Measurements from ENCODE around the gene IFNA1. TPM values are rescaled to one million over a fixed set of nuclear protein-coding genes. Genes with fewer than 3 reads are reported as not detected.

The IFNA1 gene
- total RNA-seq = not detected

DNA sequence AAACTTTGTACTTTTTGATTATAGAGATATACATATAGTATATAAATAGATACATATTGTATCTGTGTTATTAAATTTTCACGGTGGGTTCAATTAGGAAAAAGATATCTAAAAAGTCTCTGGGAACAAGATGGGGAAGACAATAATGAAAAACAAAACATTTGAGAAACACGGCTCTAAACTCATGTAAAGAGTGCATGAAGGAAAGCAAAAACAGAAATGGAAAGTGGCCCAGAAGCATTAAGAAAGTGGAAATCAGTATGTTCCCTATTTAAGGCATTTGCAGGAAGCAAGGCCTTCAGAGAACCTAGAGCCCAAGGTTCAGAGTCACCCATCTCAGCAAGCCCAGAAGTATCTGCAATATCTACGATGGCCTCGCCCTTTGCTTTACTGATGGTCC, at the start of gene IFNA1:
Gene IFNA1, plus strand, starts transcription at position 301 of the 400 bp plus-strand sequence. Its CDS starts 69 bp downstream, at position 370.
- Mint-ChIP-seq H3K4me1 (peaks cover 14% of the 10 kb centered on the region), H3K27me3 (peaks cover 10% of the 10 kb centered on the region), H3K27ac (no peak within 1 kb of the TSS), H3K36me3 (ENCODE audit: low read depth) (no peaks in the 10 kb centered on the region), H3K9me3 (no peaks in the 10 kb centered on the region), H3K4me3 (no peak within 1 kb of the TSS)
- ChIA-PET CTCF (no interaction called here), POLR2A (no interaction called here)
- DNase-seq = no peak

DNA sequence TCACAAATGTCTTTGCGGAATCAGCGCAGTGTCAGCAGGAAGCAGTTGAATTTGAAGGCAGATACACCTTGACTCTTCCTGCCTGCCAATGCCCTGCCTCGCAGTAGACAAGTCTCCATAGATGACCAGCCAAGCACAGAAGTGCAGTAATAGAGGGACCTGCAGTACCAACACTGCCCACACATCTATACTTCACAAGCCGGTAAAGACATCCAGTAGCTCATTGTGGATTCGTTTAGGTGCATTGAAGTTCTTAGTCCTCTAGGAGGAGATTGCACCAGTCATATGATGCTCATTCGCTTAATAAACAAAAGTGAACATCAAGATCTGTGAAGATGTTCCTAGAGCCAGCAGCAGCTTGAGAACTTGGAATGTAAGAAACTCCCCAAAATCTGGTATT, 48.0 kb upstream of the IFNA1 start:
- H3K27me3 Mint-ChIP-seq = peaks cover 54% of the 10 kb centered on the region
- H3K4me1 Mint-ChIP-seq = peaks cover 5% of the 10 kb centered on the region
- H3K27ac Mint-ChIP-seq = no peak overlapping the region
- DNase-seq = no peak
- H3K4me3 Mint-ChIP-seq = no peak overlapping the region
- POLR2A ChIA-PET = no interaction called here
- no peaks in the 10 kb centered on the region for H3K9me3 Mint-ChIP-seq
- CTCF ChIA-PET = interaction anchor here (0.9 to 1.0 kb wide), 2 partner anchors 10 to 78 kb away, joined by 3 read pairs; no protein-coding TSS in a partner anchor
- no peaks in the 10 kb centered on the region for H3K36me3 Mint-ChIP-seq (ENCODE audit: low read depth)

DNA sequence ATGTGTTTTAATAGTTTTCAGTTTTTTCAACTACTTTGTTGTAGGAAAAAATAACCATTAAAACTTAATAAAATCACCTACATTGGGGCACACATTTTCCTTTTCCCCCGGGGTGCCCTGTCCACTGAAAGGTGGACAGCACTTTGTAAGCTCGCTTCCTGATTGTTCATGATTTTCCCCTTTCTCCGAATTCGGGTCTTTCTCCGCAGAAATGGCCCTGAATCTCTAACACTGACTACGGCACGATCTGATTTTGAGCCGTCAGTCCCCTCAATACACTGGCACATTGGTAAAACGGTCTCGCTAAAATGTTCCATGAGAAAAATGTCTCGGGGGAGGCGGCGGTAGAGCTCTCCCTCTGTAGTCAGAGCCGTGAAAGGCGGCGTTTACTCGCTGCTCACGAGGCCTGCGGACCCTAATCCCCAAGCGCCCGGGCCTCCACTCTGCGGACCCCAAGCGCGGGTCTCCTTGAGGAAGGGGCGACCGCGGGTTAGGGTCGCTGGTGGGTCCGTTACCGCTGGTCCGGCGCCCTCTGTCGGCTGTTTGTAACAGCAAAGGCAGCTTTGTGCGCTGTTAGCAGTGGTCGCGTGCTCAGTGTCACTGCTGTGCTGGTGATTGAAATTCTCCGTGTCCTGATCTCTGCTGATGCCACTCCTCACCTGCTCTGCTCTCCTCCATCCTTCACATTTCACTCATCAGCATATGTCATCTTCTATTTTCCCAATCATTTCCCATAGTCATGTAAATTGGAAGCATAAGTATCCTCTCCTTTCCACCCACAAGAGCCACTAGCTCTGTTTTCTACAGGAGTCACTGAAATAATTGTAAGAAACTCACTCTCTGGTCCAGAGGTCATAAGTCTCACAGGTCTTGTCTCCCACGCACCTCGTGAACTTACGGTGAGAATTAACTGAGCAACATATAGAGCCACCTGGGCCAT, 44.2 kb upstream of the IFNA1 start:
- H3K27ac Mint-ChIP-seq = no peak overlapping the region
- H3K4me1 Mint-ChIP-seq = peaks cover 5% of the 10 kb centered on the region
- H3K4me3 Mint-ChIP-seq = peak overlapping the region; percentile 45
- peaks cover 57% of the 10 kb centered on the region for H3K27me3 Mint-ChIP-seq
- DNase-seq = peak; percentile 56
- no peaks in the 10 kb centered on the region for H3K36me3 Mint-ChIP-seq (ENCODE audit: low read depth)
- POLR2A ChIA-PET = interaction anchor here (1.1 to 1.2 kb wide), 4 partner anchors 17 to 70 kb away, joined by 3 to 4 read pairs (median 4); partner anchors contain the start of gene KLHL9
- no peaks in the 10 kb centered on the region for H3K9me3 Mint-ChIP-seq
- CTCF ChIA-PET = interaction anchor here (0.7 to 3.9 kb wide), 38 partner anchors 8 to 243 kb away, joined by 3 to 45 read pairs (median 4); partner anchors contain the start of gene IFNA8

DNA sequence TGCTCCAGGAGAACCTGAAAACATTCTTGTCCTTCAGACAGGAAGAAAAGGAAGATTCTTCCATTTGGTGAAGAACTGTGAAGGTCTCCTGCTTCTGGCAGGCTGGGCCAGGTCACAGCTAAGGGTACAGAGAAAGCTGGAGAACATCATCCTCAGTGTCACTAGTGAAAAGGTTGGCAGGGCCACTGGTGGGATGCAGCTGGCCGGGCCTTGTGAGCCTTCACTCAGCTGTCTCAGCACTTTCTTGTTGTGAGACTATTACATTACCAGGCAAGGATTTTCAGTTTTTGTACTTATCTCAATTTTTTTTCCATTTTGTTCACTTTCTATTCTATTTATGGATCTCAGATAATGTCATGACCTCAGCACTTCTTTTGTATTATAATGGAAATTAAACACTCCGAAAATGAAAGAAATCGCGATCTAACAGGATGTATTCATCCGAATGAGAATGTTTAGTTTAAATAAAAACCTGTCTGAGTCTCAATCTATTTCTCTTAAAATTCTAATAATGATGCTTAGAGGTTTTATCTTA, 41.2 kb upstream of the IFNA1 start:
- no peak overlapping the region for H3K4me3 Mint-ChIP-seq
- ChIA-PET CTCF (interaction anchor here (1.4 to 1.7 kb wide), 2 partner anchors 72 to 74 kb away, joined by 3 to 8 read pairs; no protein-coding TSS in a partner anchor), POLR2A (no interaction called here)
- no peak for DNase-seq
- H3K4me1 Mint-ChIP-seq = peaks cover 11% of the 10 kb centered on the region
- H3K27me3 Mint-ChIP-seq = peaks cover 62% of the 10 kb centered on the region
- H3K9me3 Mint-ChIP-seq = no peaks in the 10 kb centered on the region
- H3K27ac Mint-ChIP-seq = no peak overlapping the region
- no peaks in the 10 kb centered on the region for H3K36me3 Mint-ChIP-seq (ENCODE audit: low read depth)

DNA sequence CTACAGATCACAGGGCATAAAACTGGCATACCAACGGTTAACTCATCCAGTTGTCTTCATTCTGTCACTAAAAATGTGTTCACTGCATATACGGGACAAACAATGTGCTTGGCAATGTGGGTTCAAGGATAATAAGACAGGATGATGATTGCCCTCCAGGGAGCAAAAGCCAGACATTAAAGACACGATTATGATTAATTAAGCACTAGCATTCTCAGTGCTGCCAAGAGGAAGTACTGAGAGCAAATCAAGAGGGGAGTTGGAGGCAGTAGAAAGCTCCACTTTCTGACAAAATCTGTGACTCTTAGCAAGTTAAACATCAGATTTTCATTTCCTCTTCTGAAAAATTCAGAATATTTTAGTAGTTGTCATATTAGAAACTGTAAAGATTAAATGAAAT, 40.3 kb upstream of the IFNA1 start:
- Mint-ChIP-seq H3K4me3 (no peak overlapping the region), H3K36me3 (ENCODE audit: low read depth) (no peaks in the 10 kb centered on the region), H3K4me1 (peaks cover 11% of the 10 kb centered on the region), H3K9me3 (no peaks in the 10 kb centered on the region), H3K27ac (no peak overlapping the region), H3K27me3 (peaks cover 66% of the 10 kb centered on the region)
- ChIA-PET POLR2A (no interaction called here), CTCF (no interaction called here)
- no peak for DNase-seq

DNA sequence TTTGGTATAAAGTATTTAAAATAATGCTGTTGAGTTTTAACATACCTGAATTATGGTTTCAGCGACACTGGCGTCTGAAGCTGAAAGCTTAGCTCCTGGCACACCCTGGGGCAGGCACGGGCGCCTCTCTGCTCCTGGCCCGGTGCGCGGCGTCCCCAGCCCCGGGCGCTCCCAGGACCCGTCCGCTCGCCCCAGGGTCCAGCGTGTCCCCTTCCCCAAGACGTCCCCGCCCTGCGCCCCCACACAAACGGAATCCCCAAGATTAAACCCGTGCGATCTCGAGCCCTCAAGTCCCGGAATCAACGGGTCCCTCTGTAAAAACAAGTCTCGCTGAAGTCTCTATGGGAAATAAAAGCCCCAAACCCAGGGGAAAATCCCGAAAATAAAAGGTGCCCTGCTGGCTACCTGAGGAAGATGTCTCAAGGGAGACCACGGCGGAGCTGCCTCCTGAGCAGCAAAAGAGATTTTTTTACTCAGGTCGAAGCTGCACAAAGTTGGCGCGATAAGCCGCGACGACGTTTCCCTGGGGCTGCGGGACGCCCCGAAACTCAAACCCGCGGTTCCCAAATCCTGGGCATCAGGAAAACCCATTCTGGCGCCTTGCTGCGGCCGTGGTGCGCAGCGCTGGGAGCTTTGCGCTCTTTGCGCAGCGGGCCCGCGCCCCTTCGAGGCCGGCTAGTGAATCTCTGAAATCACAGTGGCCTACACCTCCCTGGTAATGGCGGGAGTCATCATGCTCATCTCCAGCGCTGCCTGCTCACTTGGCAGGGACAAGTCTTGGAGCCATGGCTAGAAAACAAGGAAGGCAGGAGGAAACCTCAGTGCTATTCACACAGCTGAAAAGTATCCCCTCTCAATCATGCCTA, 37.6 kb upstream of the IFNA1 start:
- POLR2A ChIA-PET = no interaction called here
- no peak for DNase-seq
- no peaks in the 10 kb centered on the region for H3K9me3 Mint-ChIP-seq
- no peaks in the 10 kb centered on the region for H3K36me3 Mint-ChIP-seq (ENCODE audit: low read depth)
- H3K27ac Mint-ChIP-seq = no peak overlapping the region
- H3K4me1 Mint-ChIP-seq = peaks cover 6% of the 10 kb centered on the region
- peak overlapping the region; percentile 19 for H3K4me3 Mint-ChIP-seq
- CTCF ChIA-PET = interaction anchor here (0.7 to 1.1 kb wide), 3 partner anchors 9 to 76 kb away, joined by 3 read pairs; no protein-coding TSS in a partner anchor
- H3K27me3 Mint-ChIP-seq = peaks cover 55% of the 10 kb centered on the region

DNA sequence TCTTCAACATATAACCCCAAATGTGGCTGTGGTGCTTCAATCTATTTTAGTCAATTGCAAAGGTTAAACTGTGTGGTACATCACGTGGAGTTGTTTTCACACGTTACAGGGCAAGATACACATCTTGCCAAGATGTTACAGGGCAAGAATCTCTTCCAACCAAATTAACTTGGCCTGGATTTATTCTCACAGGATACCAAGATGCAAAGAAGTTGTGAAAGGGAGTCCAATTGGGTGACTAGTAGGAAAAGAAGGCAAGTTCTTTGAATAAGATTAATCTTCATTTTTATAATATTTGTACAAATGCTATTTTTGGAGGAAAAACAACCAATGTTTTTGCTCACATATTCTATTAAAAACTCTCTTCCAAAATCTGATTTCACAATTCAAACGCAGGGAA, 36.1 kb upstream of the IFNA1 start:
- Mint-ChIP-seq H3K9me3 (no peaks in the 10 kb centered on the region), H3K36me3 (ENCODE audit: low read depth) (no peaks in the 10 kb centered on the region), H3K4me3 (no peak overlapping the region), H3K4me1 (peaks cover 6% of the 10 kb centered on the region), H3K27ac (no peak overlapping the region), H3K27me3 (peaks cover 45% of the 10 kb centered on the region)
- DNase-seq = no peak
- CTCF ChIA-PET = no interaction called here
- POLR2A ChIA-PET = no interaction called here

DNA sequence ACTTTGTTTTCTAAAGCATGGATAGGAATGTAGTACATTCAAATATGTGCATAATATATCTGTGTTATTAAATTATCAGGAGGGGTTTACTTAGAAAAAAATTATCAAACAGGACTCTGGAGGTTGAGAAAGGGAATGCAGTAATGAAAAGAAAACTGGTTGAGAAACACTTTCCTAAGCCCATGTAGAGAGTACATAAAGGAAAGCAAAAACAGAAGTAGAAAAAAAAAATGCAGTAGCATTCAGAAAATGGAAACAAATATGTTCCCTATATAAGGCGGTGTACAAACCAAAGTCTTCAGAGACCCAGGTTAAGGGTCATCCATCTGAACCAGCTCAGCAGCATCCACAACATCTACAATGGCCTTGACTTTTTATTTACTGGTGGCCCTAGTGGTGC, 31.4 kb upstream of the IFNA1 start, which contains the start of gene IFNA8:
Gene IFNA8, plus strand, starts transcription at position 301 of the 400 bp plus-strand sequence. Its CDS starts 60 bp downstream, at position 361.
- no peak for DNase-seq
- POLR2A ChIA-PET = interaction anchor here (1.3 kb wide), 1 partner anchor 74 kb away, joined by 3 read pairs; the partner anchor contains the start of gene KLHL9
- Mint-ChIP-seq H3K27ac (no peak within 1 kb of the TSS), H3K9me3 (no peaks in the 10 kb centered on the region), H3K36me3 (ENCODE audit: low read depth) (no peaks in the 10 kb centered on the region), H3K4me1 (no peaks in the 10 kb centered on the region), H3K4me3 (no peak within 1 kb of the TSS), H3K27me3 (peaks cover 23% of the 10 kb centered on the region)
- CTCF ChIA-PET = interaction anchor here (1.0 to 3.9 kb wide), 2 partner anchors 13 to 26 kb away, joined by 5 to 22 read pairs; no protein-coding TSS in a partner anchor

DNA sequence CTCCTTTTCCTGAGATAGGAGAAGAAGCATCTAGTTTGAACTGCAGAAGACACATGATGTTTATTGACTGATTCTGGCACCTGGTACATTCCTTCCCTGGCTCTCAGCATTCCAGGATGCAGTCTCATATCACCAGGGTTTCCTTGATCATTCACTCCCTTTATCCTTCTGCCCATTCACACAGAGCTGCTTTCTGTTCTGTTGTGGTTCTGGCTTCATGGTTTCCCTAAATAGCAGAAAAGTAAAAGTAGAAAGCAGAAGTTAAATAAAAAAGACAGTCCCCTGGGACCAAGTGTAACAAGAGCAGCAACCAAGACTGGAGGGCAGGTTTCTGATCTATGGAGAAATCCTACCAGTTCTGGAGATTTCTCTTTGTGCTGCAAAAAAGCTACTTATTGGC, 28.1 kb upstream of the IFNA1 start:
- DNase-seq = no peak
- Mint-ChIP-seq H3K36me3 (ENCODE audit: low read depth) (no peaks in the 10 kb centered on the region), H3K27me3 (peaks cover 15% of the 10 kb centered on the region), H3K9me3 (no peaks in the 10 kb centered on the region), H3K4me3 (no peak overlapping the region), H3K27ac (no peak overlapping the region), H3K4me1 (no peaks in the 10 kb centered on the region)
- ChIA-PET POLR2A (no interaction called here), CTCF (interaction anchor here (1.0 kb wide), 2 partner anchors 16 to 86 kb away, joined by 3 read pairs; no protein-coding TSS in a partner anchor)

DNA sequence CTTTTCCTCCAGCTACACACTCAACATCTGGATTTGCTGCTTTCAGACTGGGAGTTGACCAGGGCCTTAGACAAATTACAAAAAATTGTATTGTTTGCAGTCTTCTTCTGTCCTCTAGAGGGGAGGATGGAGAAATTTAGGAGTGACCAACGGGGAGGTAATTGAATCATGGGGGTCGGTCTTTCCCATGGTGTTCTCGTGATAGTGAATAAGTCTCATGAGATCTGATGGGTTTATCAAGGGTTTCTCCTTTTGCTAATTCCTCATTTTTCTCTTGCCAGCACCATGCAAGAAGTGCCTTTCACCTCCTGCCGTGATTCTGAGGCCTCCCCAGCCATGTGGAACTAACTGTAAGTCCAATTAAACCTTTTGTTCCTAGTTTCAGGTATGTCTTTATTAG, 27.1 kb upstream of the IFNA1 start:
- ChIA-PET CTCF (interaction anchor here (1.0 kb wide), 1 partner anchor 87 kb away, joined by 3 read pairs; no protein-coding TSS in a partner anchor), POLR2A (no interaction called here)
- Mint-ChIP-seq H3K27me3 (peaks cover 14% of the 10 kb centered on the region), H3K36me3 (ENCODE audit: low read depth) (no peaks in the 10 kb centered on the region), H3K9me3 (no peaks in the 10 kb centered on the region), H3K27ac (no peak overlapping the region), H3K4me3 (no peak overlapping the region), H3K4me1 (no peaks in the 10 kb centered on the region)
- no peak for DNase-seq

DNA sequence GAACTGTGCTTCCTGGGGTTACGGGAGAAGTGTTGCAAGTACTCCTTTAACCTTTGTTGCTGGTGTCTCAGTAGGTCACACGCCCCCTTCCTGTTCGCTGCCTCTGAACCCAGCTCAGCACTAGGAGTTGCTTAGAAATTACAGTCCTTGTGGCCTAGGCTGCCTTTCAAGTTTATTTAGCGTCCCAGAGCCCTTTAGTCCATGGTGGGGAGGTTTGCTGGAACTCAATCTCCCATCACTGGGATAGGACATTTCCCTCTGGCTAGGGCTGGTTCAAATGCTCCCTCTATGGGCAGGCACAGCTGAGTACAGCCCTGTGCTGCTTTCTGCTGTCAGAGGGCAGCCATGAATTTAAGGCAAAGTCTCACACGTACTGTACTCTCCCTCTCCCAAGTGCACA, 26.6 kb upstream of the IFNA1 start:
- DNase-seq = no peak
- POLR2A ChIA-PET = no interaction called here
- CTCF ChIA-PET = no interaction called here
- H3K9me3 Mint-ChIP-seq = no peaks in the 10 kb centered on the region
- no peak overlapping the region for H3K4me3 Mint-ChIP-seq
- H3K27me3 Mint-ChIP-seq = peaks cover 14% of the 10 kb centered on the region
- no peaks in the 10 kb centered on the region for H3K4me1 Mint-ChIP-seq
- H3K36me3 Mint-ChIP-seq (ENCODE audit: low read depth) = no peaks in the 10 kb centered on the region
- H3K27ac Mint-ChIP-seq = no peak overlapping the region

DNA sequence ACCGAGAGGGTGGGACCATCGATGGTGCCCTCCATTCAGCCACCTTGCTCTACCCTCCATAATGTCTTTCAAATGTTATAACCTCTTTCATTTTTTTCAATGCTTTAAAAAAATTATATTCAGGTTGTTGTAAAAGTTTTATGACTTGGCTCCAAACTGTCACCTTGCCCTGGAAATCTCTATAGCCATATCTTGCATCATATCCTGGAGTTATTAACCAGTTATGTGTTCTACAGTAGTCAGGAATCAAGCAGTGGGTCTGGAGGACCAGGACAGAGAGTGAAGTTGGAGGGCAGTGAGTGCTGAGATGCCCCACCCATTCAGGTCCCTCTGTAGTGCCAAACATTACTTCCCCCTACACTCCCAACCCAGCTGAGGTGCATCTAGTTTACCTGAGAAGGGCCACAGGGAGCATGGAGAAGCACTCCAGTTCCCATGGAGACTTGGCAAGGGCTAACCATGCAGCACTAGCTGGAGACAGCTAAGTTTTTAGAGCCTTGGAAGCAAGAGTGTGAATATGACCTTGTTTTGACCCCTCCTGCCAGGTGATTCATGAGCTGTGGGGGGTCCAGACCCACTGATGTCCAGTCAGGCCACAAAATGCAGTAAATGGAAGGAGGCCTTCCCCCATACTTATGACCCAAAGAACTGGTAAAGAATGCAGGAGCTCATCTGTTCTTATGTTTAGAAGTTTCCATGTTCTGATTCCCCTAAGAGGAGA, 25.9 kb upstream of the IFNA1 start:
- POLR2A ChIA-PET = no interaction called here
- Mint-ChIP-seq H3K4me1 (no peaks in the 10 kb centered on the region), H3K27me3 (peaks cover 12% of the 10 kb centered on the region), H3K9me3 (no peaks in the 10 kb centered on the region), H3K27ac (no peak overlapping the region), H3K4me3 (no peak overlapping the region), H3K36me3 (ENCODE audit: low read depth) (no peaks in the 10 kb centered on the region)
- CTCF ChIA-PET = no interaction called here
- no peak for DNase-seq
